Measurements from ENCODE around the gene CRMP1. TPM values are rescaled to one million over a fixed set of nuclear protein-coding genes. Genes with fewer than 3 reads are reported as not detected.

Gene CRMP1
- total and polyA plus RNA-seq, 2 donors (not counting 3 experiments of a cell fraction or from before 2014, with no cell fraction given) = 0.06 TPM; not detected in 1

GRCh38 chr4:5843573-5844530 is 49.0 kb downstream of the CRMP1 start:
- H3K9me3 ChIP-seq (replicated peaks; ENCODE audit: control insufficient read depth, insufficient read depth, low read length) = no peaks in the 10 kb centered on the region
- H3K36me3 ChIP-seq (ENCODE audit: control insufficient read depth in 2 of 2, extremely low read depth in 1 of 2, insufficient read depth in 2 of 2, low read length in 2 of 2) = no peaks in the 10 kb centered on the region
- no peak overlapping the region for H3K4me2 ChIP-seq (ENCODE audit: insufficient read depth, low read length)
- no peak for FAIRE-seq
- intact Hi-C loops (cut with micrococcal nuclease) = no loop called here
- CTCF ChIA-PET = interaction anchor here (0.6 kb wide), 1 partner anchor 515 kb away, joined by 3 read pairs; no protein-coding TSS in a partner anchor
- H4K20me1 ChIP-seq (replicated peaks; ENCODE audit: control insufficient read depth, extremely low read depth, insufficient read depth, low read length) = no peaks in the 10 kb centered on the region
- BruUV-seq (replicated peaks) = no TSS peak
- H3K4me1 ChIP-seq (ENCODE audit: control insufficient read depth, extremely low read depth, insufficient read depth, low read length) = no peaks in the 10 kb centered on the region
- DNase-seq (ENCODE audit: low read depth, low spot score) = no peak
- no peak overlapping the region for H3K27ac ChIP-seq (ENCODE audit: insufficient read depth, low read depth, low read length)
- no peak overlapping the region for H2AFZ ChIP-seq (ENCODE audit: low read depth, low read length)
- TF ChIP-seq MAX (IDR thresholded peaks at IDR 0.05; ENCODE audit: insufficient read depth, insufficient read length) = no peak
- dilution Hi-C loops (cut with MboI; ENCODE audit: extremely low pct_ligation_motif_present, low sequenced_read_pairs) = no loop called here
- H3K27me3 ChIP-seq (ENCODE audit: control insufficient read depth in 2 of 2, insufficient read depth in 2 of 2, low read length in 2 of 2) = no peaks in the 10 kb centered on the region
- POLR2A ChIA-PET = no interaction called here
- H3K9me1 ChIP-seq (replicated peaks; ENCODE audit: control insufficient read depth, extremely low read depth, insufficient read depth, low read length) = no peaks in the 10 kb centered on the region
- no peak overlapping the region for H3K9ac ChIP-seq (replicated peaks; ENCODE audit: extremely low read depth, insufficient read depth, low read length)
- no peak overlapping the region for H3K4me3 ChIP-seq (replicated peaks in 1 of 3; ENCODE audit: insufficient read depth in 1 of 3, low read depth in 1 of 3, low read length in 3 of 3)
- H3K79me2 ChIP-seq (ENCODE audit: control insufficient read depth, insufficient read depth, low read length) = no peaks in the 10 kb centered on the region

GRCh38 chr4:5842456-5842855 is 50.4 kb downstream of the CRMP1 start:
- Histone ChIP-seq H3K9me3 (replicated peaks; ENCODE audit: control insufficient read depth, insufficient read depth, low read length) (no peaks in the 10 kb centered on the region), H3K79me2 (ENCODE audit: control insufficient read depth, insufficient read depth, low read length) (no peaks in the 10 kb centered on the region), H3K36me3 (ENCODE audit: control insufficient read depth in 2 of 2, extremely low read depth in 1 of 2, insufficient read depth in 2 of 2, low read length in 2 of 2) (no peaks in the 10 kb centered on the region), H3K4me2 (ENCODE audit: insufficient read depth, low read length) (no peak overlapping the region), H3K27ac (ENCODE audit: insufficient read depth, low read depth, low read length) (no peak overlapping the region), H3K9me1 (replicated peaks; ENCODE audit: control insufficient read depth, extremely low read depth, insufficient read depth, low read length) (no peaks in the 10 kb centered on the region), H4K20me1 (replicated peaks; ENCODE audit: control insufficient read depth, extremely low read depth, insufficient read depth, low read length) (no peaks in the 10 kb centered on the region), H2AFZ (ENCODE audit: low read depth, low read length) (no peak overlapping the region), H3K27me3 (ENCODE audit: control insufficient read depth in 2 of 2, insufficient read depth in 2 of 2, low read length in 2 of 2) (no peaks in the 10 kb centered on the region), H3K4me1 (ENCODE audit: control insufficient read depth, extremely low read depth, insufficient read depth, low read length) (no peaks in the 10 kb centered on the region), H3K9ac (replicated peaks; ENCODE audit: extremely low read depth, insufficient read depth, low read length) (no peak overlapping the region), H3K4me3 (replicated peaks in 1 of 3; ENCODE audit: insufficient read depth in 1 of 3, low read depth in 1 of 3, low read length in 3 of 3) (no peak overlapping the region)
- intact Hi-C loops (cut with micrococcal nuclease) (no loop called here), dilution Hi-C loops (cut with MboI; ENCODE audit: extremely low pct_ligation_motif_present, low sequenced_read_pairs) (no loop called here)
- FAIRE-seq = no peak
- DNase-seq (ENCODE audit: low read depth, low spot score) = no peak
- TF ChIP-seq EZH2 (IDR thresholded peaks at IDR 0.05; ENCODE audit: borderline replicate concordance, low read depth, low read length, severe bottlenecking) (no peak), JUN (IDR thresholded peaks at IDR 0.05; ENCODE audit: borderline replicate concordance, insufficient read depth, insufficient read length, low read depth) (no peak), MAX (IDR thresholded peaks at IDR 0.05; ENCODE audit: insufficient read depth, insufficient read length) (no peak), MYC (IDR thresholded peaks at IDR 0.05; ENCODE audit: low read depth, low read length) (no peak), GATA2 (IDR thresholded peaks at IDR 0.05; ENCODE audit: insufficient read depth, insufficient read length, low read depth, low read length) (no peak), POLR2A (IDR thresholded peaks at IDR 0.05; ENCODE audit: low read depth, low read length) (no peak), POLR2AphosphoS5 (IDR thresholded peaks at IDR 0.05; ENCODE audit: insufficient read depth, low read depth, low read length) (no peak), FOS (IDR thresholded peaks at IDR 0.05; ENCODE audit: borderline replicate concordance, insufficient read depth, low read length) (no peak)
- TF ChIP-seq, protein P1, sequence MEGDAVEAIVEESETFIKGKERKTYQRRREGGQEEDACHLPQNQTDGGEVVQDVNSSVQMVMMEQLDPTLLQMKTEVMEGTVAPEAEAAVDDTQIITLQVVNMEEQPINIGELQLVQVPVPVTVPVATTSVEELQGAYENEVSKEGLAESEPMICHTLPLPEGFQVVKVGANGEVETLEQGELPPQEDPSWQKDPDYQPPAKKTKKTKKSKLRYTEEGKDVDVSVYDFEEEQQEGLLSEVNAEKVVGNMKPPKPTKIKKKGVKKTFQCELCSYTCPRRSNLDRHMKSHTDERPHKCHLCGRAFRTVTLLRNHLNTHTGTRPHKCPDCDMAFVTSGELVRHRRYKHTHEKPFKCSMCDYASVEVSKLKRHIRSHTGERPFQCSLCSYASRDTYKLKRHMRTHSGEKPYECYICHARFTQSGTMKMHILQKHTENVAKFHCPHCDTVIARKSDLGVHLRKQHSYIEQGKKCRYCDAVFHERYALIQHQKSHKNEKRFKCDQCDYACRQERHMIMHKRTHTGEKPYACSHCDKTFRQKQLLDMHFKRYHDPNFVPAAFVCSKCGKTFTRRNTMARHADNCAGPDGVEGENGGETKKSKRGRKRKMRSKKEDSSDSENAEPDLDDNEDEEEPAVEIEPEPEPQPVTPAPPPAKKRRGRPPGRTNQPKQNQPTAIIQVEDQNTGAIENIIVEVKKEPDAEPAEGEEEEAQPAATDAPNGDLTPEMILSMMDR (IDR thresholded peaks at IDR 0.05; ENCODE audit: extremely low read depth in 1 of 2, insufficient read depth in 1 of 2, low read depth in 1 of 2, low read length in 2 of 2) = no peak
- POLR2A ChIA-PET = no interaction called here
- CTCF ChIA-PET = no interaction called here
- BruUV-seq (replicated peaks) = no TSS peak
